ENCODE results near the gene NINL.
"Not testable (repeated sequence)": the region's sequence is repeated elsewhere in the genome, so short reads cannot be mapped to it uniquely, and the experiment has no call there.

Gene NINL

DNA sequence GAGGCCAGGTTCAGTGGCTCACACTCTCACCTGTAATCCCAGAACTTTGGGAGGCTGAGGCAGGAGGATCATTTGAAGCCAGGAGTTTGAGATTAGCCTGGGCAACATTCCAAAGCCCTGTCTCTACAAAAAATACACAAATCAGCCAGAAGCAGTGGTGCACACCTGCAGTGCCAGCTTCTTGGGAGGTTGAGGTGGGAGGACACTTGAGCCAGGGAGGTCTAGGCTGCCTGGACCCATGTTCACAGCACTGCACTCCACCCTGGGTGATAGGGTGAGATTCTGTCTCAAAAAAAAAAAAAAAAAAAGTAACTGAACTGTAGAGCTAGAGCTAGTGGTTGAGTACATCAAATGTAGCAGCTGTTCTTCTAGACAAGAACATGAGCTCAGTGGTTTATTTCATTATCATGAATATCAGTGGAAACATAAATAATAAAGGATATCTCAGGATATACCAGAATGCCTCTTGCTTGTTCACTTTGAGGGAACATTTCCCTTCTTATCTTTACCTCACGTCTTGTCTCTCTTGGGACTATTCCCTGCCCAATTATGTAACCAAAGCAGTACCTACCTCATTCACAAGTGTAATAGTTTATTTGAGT is 20.9 kb upstream of the NINL start:
- no peak overlapping the region for H3K4me3 ChIP-seq (ENCODE audit: low read depth, low read length)
- TF ChIP-seq, protein P1, sequence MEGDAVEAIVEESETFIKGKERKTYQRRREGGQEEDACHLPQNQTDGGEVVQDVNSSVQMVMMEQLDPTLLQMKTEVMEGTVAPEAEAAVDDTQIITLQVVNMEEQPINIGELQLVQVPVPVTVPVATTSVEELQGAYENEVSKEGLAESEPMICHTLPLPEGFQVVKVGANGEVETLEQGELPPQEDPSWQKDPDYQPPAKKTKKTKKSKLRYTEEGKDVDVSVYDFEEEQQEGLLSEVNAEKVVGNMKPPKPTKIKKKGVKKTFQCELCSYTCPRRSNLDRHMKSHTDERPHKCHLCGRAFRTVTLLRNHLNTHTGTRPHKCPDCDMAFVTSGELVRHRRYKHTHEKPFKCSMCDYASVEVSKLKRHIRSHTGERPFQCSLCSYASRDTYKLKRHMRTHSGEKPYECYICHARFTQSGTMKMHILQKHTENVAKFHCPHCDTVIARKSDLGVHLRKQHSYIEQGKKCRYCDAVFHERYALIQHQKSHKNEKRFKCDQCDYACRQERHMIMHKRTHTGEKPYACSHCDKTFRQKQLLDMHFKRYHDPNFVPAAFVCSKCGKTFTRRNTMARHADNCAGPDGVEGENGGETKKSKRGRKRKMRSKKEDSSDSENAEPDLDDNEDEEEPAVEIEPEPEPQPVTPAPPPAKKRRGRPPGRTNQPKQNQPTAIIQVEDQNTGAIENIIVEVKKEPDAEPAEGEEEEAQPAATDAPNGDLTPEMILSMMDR (conservative IDR thresholded peaks at IDR 0.05; ENCODE audit: low read depth, low read length), result no peak
- no peak for DNase-seq (ENCODE audit: low read depth)

DNA sequence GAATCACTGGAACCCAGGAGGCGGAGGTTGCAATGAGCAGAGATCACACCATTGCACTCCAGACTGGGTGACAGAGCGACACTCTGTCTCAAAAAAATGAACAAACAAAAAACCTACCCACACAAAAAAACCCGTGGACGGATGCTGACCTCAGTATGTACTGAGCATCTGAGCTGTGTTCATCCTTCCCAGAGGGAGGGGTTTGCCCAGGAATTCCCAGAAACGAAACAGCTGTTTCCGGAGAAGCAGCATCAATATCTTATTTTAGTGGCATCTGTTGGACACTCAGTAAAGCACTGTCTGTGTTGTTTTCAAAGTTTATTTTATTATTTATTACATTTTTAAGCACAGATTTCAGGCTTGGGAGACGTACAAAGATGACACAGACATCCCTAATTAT is 19.8 kb upstream of the NINL start:
- no peak overlapping the region for H3K4me3 ChIP-seq (ENCODE audit: low read depth, low read length)
- TF ChIP-seq, protein P1 (conservative IDR thresholded peaks at IDR 0.05; ENCODE audit: low read depth, low read length), result no peak
- DNase-seq (ENCODE audit: low read depth), result no peak

DNA sequence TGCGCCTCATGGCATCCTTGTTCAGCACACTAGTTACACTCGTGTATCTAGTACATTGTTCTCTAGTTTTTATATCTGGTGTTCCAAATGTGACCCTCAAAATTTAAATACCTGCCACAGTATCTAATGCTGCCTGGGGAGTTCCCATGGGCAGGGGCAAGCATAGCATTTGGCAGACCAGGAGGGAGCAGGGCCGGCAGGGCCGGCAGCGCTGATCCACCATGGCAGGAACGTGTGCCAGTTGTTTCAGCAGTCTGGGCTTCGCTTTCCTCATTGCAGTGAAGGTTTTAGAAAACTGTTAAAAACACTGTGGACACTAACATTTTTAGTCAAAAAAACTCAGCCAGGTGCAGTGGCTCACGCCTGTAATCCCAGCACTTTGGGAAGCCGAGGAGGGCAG is 19.3 kb upstream of the NINL start:
- no peak overlapping the region for H3K4me3 ChIP-seq (ENCODE audit: low read depth, low read length)
- TF ChIP-seq, protein P1 (conservative IDR thresholded peaks at IDR 0.05; ENCODE audit: low read depth, low read length), result no peak
- no peak for DNase-seq (ENCODE audit: low read depth)

DNA sequence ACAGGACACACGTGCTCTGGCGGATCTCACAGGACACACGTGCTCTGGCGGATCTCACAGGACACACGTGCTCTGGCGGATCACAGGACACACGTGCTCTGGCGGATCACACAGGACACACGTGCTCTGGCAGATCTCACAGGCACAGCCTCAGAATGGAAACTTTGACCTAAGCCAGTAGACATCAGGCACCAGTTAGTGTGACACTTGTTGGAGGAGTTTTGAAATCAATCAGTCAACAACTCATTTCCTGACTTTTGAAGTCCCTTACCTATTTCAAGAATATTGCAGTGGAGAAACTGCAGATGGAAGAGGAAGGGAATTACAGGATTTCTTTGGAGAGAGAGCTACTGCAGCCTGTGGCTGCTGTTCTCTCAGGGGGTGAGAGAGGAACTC is 17.6 kb upstream of the NINL start:
- not testable (repeated sequence) for H3K4me3 ChIP-seq (ENCODE audit: low read depth, low read length); DNase-seq (ENCODE audit: low read depth)

DNA sequence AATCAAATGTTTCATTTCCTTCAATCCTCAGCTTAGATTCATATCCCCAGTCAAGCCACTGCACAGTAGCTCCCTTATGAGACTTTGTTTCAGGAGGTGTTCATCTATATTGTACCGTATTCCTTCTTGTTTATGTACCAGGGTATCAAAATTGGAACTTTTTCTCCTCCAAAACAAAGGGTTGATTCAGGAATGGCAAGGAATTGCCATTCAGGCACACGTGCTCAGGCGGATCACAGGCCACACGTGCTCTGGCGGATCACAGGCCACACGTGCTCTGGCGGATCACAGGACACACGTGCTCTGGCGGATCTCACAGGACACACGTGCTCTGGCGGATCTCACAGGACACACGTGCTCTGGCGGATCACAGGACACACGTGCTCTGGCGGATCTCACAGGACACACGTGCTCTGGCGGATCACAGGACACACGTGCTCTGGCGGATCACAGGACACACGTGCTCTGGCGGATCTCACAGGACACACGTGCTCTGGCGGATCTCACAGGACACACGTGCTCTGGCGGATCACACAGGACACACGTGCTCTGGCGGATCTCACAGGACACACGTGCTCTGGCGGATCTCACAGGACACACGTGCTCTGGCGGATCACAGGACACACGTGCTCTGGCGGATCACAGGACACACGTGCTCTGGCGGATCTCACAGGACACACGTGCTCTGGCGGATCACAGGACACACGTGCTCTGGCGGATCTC is 17.0 kb upstream of the NINL start:
- DNase-seq (ENCODE audit: low read depth); H3K4me3 ChIP-seq (ENCODE audit: low read depth, low read length): not testable (repeated sequence)

DNA sequence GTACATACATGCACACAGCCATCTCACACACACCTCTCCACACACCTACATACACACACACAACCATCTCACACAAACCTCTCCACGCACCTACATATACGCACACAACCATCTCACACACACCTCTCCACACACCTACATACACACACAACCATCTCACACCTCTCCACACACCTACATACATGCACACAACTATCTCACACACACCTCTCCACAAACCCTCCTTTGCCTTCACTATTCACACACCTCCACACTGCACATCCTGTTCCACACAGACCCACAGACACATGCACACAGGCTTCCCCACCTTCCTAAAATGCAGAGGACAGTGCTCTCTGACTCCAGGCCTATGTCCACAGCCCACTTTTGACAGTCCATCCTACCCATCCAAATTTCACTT is 16.3 kb upstream of the NINL start:
- no peak for DNase-seq (ENCODE audit: low read depth)
- H3K4me3 ChIP-seq (ENCODE audit: low read depth, low read length), result no peak overlapping the region
- TF ChIP-seq, protein P1 (conservative IDR thresholded peaks at IDR 0.05; ENCODE audit: low read depth, low read length), result no peak

DNA sequence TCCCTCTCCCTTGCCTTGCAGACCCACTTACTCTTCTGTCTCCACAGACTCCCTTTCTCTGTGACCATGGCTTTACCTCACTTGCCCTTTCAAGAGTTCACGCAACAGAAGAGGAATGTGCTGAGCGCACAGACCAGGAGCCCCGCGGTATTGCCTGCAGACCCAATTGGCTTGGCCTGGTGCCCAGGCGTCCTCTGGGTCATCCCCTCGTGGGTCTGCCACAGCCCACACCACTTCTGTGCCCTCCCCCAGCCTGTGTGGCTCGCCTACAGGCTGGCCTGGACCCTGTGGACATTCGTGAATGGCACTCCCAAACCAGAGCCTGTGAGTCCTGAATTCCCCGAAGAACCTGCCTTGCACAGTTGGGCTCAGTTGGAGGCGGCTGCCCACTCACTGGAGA is 15.3 kb upstream of the NINL start:
- peak; percentile 83 for DNase-seq (ENCODE audit: low read depth)
- TF ChIP-seq, protein P1 (conservative IDR thresholded peaks at IDR 0.05; ENCODE audit: low read depth, low read length), result no peak
- no peak overlapping the region for H3K4me3 ChIP-seq (ENCODE audit: low read depth, low read length)

DNA sequence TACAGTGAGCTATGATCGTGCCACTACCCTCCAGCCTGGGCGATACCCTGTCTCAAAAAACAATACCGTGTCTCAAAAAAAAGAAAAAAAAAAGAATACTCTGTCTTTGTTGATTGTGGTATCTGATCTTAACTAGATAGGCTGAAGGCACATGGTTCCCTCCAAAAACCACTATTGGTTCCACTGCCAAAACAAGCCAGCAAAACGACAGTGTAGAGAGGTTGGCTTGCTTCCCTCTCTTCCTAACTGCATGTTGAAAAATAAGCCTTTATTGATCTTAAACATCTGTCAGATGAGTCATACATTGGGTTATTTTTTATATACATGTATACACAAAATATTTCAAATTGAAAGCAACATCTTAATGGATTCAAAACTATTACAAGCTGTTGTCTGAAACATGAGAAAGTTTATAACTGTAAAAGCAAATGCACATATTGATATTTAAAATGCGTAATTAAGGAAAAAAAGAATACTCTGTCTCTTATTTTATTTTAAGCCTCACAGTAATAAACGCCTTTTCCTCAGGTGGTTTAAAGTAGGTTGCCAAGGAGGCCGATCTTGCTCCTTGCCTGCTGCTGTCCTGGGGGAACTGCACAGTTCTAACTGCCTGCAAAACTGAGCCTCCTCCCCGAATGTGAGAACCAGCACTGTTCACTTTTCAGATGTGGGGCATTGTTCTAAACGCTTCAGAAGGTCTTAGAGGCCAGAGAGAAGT is 7.0 kb upstream of the NINL start:
- TF ChIP-seq, protein P1 (conservative IDR thresholded peaks at IDR 0.05; ENCODE audit: low read depth, low read length), result no peak
- DNase-seq (ENCODE audit: low read depth), result peak; percentile 44
- H3K4me3 ChIP-seq (ENCODE audit: low read depth, low read length), result no peak overlapping the region

DNA sequence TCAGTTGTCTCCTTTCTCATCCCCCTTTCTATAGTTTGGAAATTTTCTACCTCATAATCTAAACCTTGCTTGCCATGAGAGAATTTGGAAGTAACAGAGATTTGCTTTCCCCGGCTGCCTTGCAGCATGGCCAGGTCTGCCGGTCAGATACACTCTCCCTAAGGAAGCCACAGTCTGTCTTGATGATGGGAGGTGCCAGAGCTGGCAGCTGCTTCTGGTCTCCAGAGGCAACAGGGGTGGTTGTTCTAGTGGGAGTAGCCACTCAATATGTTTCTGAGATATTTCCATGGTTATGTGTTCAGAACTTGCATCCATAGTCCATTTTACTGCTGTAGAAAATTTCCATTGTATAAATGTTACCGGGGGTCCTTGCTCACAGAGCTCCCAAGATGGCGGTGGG is 5.4 kb upstream of the NINL start:
- not testable (repeated sequence) for DNase-seq (ENCODE audit: low read depth); H3K4me3 ChIP-seq (ENCODE audit: low read depth, low read length)
